Measurements from ENCODE around the gene ENTR1.

ENTR1 gene

DNA sequence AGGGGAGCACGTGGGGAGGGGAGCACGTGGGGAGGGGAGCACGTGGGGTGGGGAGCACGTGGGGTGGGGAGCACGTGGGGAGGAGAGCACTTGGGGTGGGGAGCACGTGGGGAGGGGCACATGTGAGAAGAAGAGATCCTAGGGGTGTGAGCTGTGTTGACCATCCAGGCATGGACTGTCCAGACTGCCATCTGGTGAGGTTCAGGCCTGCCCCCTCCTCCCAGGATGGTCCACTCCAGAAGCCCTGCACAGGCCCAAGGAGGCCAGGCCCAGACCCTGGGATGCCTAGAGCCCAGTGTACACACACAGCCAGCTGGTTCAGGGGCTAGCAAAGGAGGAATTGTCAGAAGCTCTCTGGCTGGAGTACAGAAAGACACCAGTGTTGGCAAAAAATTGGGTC lies 12.8 kb downstream of the ENTR1 start:
- no peak for DNase-seq (ENCODE audit: low read depth in 2 of 2)

DNA sequence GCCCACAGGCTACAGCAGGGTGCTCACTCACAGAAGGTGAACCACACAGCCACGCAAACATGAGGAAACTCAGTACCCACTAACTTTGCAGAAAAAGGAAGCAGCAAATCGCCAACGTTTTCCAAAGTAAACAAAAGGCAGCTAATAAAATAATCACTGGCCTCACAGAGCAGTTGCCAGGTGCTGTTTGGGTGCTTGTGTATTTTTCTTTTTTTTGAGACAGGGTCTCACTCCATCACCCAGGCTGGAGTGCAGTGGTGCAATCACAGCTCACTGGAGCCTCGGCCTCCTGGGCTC lies 14.2 kb downstream of the ENTR1 start:
- DNase-seq (ENCODE audit: low read depth in 2 of 2), result no peak

- DNase-seq (ENCODE audit: low read depth in 2 of 2), result no peak
Measured at GRCh38 chr9:136395345-136396218, 14.8 kb downstream of the ENTR1 start.

GRCh38 chr9:136395020-136395340 lies 15.4 kb downstream of the ENTR1 start:
- no peak for DNase-seq (ENCODE audit: low read depth in 2 of 2)

GRCh38 chr9:136394312-136395019 lies 15.9 kb downstream of the ENTR1 start:
- DNase-seq (ENCODE audit: low read depth in 2 of 2), result no peak

GRCh38 chr9:136393531-136393930 lies 16.9 kb downstream of the ENTR1 start:
- DNase-seq (ENCODE audit: low read depth in 2 of 2), result no peak

DNA sequence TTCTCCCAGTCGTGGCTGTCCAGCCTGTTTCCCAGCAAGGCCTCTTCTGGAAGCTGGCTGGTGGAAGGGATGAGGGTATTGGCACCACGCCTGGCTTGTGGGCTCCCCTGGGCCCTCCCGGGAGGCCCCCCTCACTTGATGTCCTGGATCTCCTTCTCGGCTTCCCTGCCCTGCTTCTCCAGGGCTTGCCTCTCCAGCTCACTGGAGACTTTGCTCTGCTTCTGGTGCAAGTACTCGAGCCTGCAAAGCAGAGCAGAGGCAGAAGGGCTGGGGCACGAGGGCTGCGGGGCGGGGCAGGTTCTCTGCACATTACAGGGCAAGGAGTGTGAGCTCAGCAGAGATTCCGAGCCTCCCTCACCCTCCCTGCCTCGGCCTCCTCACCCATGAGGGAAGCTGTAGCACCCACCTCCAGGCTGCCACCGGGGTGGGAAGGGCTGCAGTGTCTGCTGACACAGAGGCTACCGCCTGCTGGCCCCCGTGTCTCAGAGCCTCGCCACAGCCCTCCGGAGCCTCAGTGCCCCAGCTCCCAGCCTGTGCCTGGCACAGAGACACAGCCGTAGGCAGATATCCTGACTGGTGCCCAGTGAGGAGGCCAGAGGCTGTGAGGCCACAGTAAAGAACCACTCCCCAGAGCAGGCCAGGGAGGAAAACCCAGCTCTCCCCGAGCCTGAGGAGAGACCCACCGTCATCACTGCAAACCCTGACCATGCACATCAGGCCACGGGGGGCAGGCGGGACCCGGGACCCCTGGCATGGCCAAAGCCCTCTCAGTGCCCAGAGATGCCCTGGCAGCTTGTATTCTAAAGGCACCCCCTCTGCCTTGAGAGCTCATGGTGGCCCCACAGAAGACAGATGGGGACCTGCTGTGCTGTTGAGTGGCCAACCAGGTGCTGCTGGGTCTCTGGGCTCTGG lies 17.6 kb downstream of the ENTR1 start:
- DNase-seq (ENCODE audit: low read depth in 2 of 2), result no peak

DNA sequence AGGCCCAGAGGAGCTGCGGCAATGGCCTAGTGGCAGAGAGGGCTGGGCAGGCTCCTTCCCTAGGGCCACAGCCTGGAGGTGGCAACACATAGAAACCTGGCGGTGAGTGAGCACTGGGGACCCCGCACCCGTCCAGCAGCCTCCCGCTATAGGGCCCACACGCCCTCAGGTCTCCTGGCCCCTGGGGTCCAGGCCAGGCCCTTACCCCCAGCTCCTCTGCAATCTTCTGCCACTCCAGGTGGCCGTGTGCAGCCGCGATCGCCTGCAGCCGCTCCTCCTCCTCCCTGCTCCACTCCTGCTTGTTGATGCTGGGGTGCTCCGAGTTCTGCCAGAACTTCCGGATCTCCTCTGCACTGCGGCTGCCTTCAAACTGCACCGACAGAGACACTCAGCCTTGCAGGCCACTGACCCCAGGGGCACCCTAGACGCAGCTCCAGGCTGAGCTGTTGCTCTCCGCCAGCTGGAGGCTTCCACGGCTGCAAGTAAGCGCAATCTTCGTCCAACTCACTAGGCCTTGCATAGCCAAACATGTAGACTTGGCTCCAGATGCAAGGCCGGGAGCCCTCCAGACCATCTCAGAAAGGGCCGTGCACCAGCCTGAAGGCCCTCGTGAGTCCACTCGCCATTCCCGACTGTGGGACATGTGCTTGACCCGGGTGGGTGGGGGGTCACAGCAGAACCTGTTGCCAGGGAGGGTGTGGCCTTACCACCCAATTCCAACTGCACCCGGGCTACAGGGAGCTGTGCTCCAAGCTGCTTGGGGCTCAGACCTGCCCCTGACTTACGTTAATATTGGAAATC lies 18.5 kb downstream of the ENTR1 start:
- DNase-seq (ENCODE audit: low read depth in 2 of 2), result no peak

GRCh38 chr9:136389396-136389795 lies 21.0 kb downstream of the ENTR1 start:
- no peak for DNase-seq (ENCODE audit: low read depth in 2 of 2)

DNA sequence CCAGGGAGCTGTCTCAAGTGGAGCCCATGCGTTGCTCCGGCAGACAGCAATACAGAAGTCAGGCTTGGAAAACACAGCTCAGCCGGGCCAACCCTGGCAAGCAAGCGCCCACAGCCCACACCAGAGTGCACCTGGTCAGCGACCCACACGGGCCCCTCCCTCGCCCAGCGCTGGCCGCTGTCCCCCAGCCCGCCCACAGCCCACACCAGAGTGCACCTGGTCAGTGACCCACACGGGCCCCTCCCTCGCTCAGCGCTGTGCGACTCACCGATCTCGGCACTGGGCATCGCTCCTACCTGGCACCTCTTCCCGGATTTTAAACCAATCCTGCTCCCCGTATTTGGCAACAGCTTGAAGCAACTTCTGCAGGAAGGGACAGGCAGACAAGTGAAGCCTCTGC lies 23.2 kb downstream of the ENTR1 start:
- no peak for DNase-seq (ENCODE audit: low read depth in 2 of 2)

GRCh38 chr9:136386018-136386417 lies 24.4 kb downstream of the ENTR1 start:
- no peak for DNase-seq (ENCODE audit: low read depth in 2 of 2)

DNA sequence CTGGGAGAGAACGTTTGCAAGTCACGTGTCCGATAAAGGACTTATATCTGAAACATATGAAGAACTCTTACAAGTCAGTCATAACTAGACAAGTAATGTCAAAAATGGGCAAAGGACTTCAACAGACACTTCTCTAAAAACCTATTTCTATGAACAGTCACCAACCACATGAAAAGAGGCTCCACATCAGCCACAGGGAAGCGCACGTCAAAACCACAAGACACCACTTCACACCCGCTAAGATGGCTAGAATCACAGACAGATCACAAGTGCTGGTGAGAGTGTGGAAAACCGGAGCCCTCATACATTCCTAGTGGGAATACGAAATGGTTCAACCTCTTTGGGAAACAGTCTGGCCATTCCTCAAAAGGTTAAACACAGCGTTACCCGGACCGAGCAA lies 25.4 kb downstream of the ENTR1 start:
- DNase-seq (ENCODE audit: low read depth in 2 of 2), result no peak

DNA sequence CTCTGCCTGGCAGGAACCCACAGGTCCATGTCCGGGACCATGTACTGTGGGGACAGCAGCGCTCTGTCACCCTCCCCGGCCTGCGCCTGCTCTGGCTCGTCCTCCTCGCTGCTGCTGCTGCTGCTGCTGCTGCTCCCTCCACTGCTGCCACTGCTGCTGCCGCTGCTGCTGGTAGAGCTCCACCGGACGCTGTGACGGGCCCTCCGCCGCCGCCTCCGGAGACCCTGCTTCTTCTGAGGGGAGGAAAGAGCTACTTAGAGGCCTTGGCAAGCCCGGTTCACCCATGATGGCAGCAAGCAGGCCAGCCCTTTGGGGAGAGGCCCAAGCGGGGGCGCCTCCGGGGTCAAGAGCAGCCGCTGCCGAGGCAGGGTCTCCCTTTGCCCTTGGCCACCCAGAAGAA lies 27.0 kb downstream of the ENTR1 start:
- no peak for DNase-seq (ENCODE audit: low read depth in 2 of 2)

- no peak for DNase-seq (ENCODE audit: low read depth in 2 of 2)
Measured at GRCh38 chr9:136381966-136382513, 28.4 kb downstream of the ENTR1 start.

DNA sequence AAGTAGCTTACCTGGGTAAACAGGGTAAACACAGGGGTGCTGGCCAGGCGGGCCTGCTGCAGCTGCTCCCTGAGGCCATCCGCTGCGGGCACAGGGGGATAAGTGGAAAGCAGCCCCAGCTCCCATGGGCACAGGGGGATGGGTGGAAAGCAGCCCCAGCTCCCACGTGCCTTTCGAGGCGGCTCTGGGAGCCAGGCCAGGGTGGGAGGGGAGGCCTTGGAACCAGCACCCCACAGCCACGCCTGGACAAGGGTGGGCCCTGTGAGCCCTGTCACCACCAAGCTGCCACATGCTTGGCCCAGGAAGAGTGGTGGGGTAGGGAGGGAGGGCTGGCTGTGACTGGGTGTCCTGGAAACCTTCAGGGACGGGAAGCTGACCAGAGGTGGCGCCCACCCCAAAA lies 29.1 kb downstream of the ENTR1 start:
- DNase-seq (ENCODE audit: low read depth in 2 of 2), result no peak

DNA sequence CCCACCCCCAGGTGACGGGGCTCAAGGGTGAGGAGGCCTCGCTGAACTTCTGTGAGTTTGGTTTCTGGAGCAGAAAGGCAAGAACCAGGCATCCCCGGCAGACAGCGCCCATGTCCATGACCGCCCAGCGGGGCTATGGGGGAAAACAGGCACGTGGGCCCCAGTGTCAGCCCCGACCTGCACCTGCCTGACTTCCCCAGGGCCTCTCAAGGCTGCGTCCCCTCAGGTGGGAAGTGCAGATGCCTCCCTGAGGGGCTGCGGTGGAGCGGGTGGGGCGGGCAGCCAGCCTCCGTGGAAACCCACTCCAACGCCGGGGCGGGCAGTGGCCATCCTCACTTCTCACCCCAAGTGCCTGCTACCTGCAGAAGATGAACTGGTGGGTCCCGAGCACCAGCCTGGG lies 30.0 kb downstream of the ENTR1 start:
- DNase-seq (ENCODE audit: low read depth in 2 of 2), result no peak

DNA sequence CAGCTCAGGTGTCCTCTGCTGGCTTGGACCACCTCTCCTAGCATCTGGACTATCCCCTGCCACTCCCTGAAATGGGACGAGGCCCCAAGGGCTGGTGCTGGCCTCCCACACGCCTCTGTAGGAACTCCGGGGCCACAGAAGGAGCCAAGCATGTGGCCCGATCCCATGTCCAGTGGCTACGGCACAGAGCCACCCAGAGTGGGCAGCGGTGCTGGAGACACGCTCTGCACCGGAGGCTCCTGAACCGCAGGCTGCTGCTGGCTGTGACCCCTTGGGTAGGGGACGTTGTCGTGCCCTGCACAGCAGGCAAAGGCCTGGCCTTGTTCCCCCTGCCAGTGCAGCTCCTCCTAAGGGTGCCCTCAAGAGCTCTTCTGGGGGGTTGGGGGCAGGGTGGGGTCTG lies 30.5 kb downstream of the ENTR1 start:
- no peak for DNase-seq (ENCODE audit: low read depth in 2 of 2)

- no peak for DNase-seq (ENCODE audit: low read depth in 2 of 2)
Measured at GRCh38 chr9:136379401-136379800, 31.0 kb downstream of the ENTR1 start.

DNA sequence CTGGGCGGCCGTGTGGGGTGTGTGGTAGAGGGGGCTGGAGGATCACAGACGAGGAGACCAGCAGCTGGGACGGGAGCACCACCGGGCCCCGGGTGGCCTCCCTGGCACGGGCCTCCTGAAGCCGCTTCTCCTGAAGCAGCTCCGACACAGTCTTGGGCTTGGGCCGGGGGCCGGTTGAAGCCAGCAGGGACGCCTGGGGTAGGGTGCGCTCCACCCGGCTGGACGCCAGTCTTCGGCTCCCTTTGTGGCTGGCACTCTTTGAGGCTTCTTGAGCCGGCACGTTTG lies 31.5 kb downstream of the ENTR1 start:
- no peak for DNase-seq (ENCODE audit: low read depth in 2 of 2)

- DNase-seq (ENCODE audit: low read depth in 2 of 2), result no peak
Measured at GRCh38 chr9:136378170-136379002, 32.0 kb downstream of the ENTR1 start.
